ENCODE data around the gene IFI35.

DNA sequence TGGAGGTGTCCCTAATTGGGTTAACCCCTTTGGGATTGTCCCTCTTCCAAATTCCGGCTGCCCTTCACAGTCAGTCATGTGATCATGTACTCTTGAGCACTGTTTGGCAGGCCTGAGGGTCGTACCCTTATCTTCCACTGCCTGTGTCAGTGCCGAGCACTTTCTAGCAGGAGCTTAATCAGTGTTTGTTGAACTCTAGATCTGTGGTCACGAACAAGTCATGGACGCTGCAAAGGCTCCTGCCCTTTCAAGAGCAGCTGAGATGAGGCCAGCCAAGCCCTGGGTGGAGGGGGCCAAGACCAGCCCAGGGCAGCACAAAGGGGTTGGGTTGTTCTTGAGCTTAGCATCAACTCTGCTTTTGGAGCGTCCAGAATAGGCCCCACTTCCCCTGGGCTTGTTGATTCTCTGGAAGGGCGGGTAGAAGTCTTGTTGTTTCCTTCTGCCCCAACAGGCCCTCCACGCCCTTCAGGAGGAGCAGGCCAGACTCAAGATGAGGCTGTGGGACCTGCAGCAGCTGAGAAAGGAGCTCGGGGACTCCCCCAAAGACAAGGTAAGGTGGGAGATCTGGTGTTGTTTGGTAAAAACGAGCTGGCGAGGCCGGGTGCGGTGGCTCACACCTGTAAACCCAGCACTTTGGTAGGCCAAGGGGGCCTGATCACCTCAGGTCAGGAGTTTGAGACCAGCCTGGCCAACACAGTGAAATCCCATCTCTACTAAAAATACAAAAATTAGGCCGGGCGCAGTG is 5.3 kb downstream of the IFI35 start:
- TF ChIP-seq, protein P1, sequence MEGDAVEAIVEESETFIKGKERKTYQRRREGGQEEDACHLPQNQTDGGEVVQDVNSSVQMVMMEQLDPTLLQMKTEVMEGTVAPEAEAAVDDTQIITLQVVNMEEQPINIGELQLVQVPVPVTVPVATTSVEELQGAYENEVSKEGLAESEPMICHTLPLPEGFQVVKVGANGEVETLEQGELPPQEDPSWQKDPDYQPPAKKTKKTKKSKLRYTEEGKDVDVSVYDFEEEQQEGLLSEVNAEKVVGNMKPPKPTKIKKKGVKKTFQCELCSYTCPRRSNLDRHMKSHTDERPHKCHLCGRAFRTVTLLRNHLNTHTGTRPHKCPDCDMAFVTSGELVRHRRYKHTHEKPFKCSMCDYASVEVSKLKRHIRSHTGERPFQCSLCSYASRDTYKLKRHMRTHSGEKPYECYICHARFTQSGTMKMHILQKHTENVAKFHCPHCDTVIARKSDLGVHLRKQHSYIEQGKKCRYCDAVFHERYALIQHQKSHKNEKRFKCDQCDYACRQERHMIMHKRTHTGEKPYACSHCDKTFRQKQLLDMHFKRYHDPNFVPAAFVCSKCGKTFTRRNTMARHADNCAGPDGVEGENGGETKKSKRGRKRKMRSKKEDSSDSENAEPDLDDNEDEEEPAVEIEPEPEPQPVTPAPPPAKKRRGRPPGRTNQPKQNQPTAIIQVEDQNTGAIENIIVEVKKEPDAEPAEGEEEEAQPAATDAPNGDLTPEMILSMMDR (IDR thresholded peaks at IDR 0.05; ENCODE audit: borderline replicate concordance, extremely low read depth, low read length, poor library complexity, severe bottlenecking), result no peak
- TF ChIP-seq EZH2 (IDR thresholded peaks at IDR 0.05; ENCODE audit: borderline replicate concordance, low read depth, low read length, severe bottlenecking), result no peak

All from DND-41 (cell line).